Tibial artery (tissue), 4 donors: ENCODE measurements around the gene EMC8.

Experiments used
- DNase-seq, 2 donors: peaks; one replicate each; pipeline ENCODE4 v3.0.0-alpha.2; 2019
- H3K27ac ChIP-seq, 2 donors: fragments of 200-600 bp; sonication (generic) in 1 of 2; 1 replicate in 1 of 2; 2 replicates in 1 of 2; pipeline ENCODE4 v1.5.1; 2018 to 2019; ENCODE audit warnings: mild to moderate bottlenecking in 1 of 2
- H3K27me3 ChIP-seq, 2 donors: fragments of 200-600 bp; sonication (generic) in 1 of 2; one replicate each; pipeline versions ENCODE4 v1.5.1 to v1.6.0; 2016 to 2019
- H3K36me3 ChIP-seq, 3 donors: fragments of 200-600 bp; sonication (generic) in 2 of 3; one replicate each; pipeline ENCODE4 v1.5.1; 2016 to 2019; ENCODE audit warnings: mild to moderate bottlenecking in 2 of 3
- H3K4me1 ChIP-seq, 4 donors: fragments of 200-600 bp; sonication (generic) in 2 of 4; 1 replicate in 3 of 4; 2 replicates in 1 of 4; pipeline ENCODE4 v1.5.1; 2016 to 2019
- H3K4me3 ChIP-seq, 2 donors: fragments of 200-600 bp; sonication (generic) in 1 of 2; 1 replicate in 1 of 2; 2 replicates in 1 of 2; pipeline ENCODE4 v1.5.1; 2018 to 2019; ENCODE audit warnings: mild to moderate bottlenecking in 2 of 2
- H3K9me3 ChIP-seq, 3 donors: fragments of 200-600 bp; sonication (generic) in 1 of 3; one replicate each; pipeline ENCODE4 v1.5.1; 2016 to 2019
- intact Hi-C: fragments of 100-400 bp; cut with DNase I; formaldehyde crosslinking; loops from one replicate; pipeline ENCODE4 v1.15.0; 2023; ENCODE audit warnings: low total_unique reads
- TF ChIP-seq, protein P1 (sequence below), 2 experiments: fragments of 200-600 bp in 1 of 2; fragments of 450-650 bp in 1 of 2; IDR thresholded peaks; one replicate each; pipeline ENCODE4 v1.5.1; 2017 to 2019; ENCODE audit warnings: antibody characterized with exemption in 2 of 2, mild to moderate bottlenecking in 1 of 2, moderate library complexity in 1 of 2

Gene EMC8

DNA sequence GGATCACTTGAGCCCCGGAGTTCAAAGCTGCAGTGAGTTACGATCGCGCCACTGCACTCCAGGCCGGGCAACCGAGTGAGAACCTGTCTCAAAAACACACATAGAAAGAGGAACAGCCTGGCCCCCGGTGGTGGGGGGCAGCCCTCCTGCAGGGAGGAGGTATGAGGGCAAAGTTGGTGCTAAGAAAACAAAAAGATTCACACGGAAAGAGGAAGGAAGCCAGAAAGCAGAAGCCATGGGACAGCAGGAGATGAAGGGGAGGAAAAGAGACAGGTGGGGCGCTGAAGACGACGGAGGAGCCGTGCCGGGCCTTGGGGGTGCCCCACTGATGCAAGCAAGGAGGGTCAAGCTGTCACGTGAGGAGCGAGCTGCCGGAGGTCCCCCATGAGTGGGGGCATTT, 40.2 kb downstream of the EMC8 start:
- Histone ChIP-seq H3K27ac (no peak overlapping the region), H3K36me3 (no peaks in the 10 kb centered on the region), H3K27me3 (peaks cover 0 to 40% of the 10 kb centered on the region in 2 donors), H3K4me3 (no peak overlapping the region), H3K4me1 (no peaks in the 10 kb centered on the region), H3K9me3 (no peaks in the 10 kb centered on the region)
- TF ChIP-seq, protein P1, sequence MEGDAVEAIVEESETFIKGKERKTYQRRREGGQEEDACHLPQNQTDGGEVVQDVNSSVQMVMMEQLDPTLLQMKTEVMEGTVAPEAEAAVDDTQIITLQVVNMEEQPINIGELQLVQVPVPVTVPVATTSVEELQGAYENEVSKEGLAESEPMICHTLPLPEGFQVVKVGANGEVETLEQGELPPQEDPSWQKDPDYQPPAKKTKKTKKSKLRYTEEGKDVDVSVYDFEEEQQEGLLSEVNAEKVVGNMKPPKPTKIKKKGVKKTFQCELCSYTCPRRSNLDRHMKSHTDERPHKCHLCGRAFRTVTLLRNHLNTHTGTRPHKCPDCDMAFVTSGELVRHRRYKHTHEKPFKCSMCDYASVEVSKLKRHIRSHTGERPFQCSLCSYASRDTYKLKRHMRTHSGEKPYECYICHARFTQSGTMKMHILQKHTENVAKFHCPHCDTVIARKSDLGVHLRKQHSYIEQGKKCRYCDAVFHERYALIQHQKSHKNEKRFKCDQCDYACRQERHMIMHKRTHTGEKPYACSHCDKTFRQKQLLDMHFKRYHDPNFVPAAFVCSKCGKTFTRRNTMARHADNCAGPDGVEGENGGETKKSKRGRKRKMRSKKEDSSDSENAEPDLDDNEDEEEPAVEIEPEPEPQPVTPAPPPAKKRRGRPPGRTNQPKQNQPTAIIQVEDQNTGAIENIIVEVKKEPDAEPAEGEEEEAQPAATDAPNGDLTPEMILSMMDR (IDR thresholded peaks at IDR 0.05): no peak
- intact Hi-C loops: no loop called here
- no peak for DNase-seq

DNA sequence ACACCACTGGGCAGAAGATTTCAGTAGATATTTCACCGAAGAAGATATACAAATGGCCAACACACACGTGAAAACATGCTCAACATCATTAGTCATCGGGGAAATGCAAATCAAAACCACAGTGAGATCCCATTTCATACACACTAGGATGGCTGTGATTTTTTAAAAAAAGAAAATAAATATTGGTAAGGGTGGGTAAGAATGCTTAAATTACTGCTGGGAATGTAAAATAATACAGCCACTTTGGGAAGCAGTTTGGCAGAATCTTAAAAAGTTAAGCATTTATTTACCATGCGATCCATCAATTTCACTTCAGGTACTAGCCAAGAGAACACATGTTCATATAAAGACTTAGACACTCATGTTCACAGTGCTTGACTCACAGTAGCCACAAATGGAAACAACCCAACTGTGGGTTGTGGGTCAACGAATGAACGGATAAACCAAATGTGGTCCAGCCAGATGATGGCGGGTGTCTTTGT, 42.0 kb downstream of the EMC8 start:
- TF ChIP-seq, protein P1 (IDR thresholded peaks at IDR 0.05): no peak
- no peaks in the 10 kb centered on the region for H3K36me3 ChIP-seq
- H3K27me3 ChIP-seq: peaks cover 0 to 48% of the 10 kb centered on the region in 2 donors
- H3K27ac ChIP-seq: no peak overlapping the region
- H3K9me3 ChIP-seq: no peaks in the 10 kb centered on the region
- DNase-seq: no peak
- intact Hi-C loops: no loop called here
- peaks cover 0 to 4% (median 0%) of the 10 kb centered on the region in 4 donors for H3K4me1 ChIP-seq
- H3K4me3 ChIP-seq: no peak overlapping the region

DNA sequence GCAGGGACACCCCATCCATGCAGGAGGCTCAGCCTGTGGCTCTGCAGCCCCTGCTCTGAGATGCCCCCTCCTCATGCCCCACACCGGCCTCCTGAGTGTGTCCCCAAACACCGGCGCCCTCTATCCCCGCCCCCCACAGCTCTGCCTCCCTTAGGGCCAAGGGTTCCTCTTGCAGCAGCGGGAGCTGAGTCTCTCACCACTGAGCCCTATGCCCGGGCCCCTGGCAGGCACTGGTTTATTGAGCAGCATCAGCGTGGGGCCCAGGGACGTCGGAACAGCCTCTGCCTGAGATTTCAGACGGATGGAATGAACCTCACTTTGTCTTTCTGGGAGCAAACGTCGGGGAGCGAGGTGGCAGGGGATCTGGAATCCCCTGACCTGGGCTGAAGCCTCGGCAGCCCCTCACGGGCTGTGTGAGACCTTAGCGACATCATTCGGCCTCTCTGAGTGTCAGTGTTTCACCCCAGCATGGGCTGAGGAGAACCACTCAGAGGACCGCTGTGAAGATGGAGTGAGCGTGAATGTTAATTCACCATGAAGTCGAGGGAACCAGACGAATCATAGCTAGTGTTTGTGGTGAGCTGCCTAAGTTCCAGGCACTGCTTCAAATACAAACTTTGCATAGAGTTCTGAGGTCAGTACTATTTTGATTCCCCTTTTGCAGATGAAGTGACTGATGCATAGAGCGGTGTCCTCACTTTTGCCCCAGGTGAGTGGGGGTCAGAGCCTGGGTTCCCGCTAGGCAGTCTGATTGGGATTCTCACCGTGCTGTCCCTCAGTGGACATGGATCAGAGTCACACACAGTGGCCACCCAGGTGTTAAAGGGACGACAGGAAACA, 43.2 kb downstream of the EMC8 start:
- intact Hi-C loops: no loop called here
- TF ChIP-seq, protein P1 (IDR thresholded peaks at IDR 0.05): no peak
- Histone ChIP-seq H3K9me3 (no peaks in the 10 kb centered on the region), H3K4me3 (no peak overlapping the region), H3K27me3 (peaks cover 0 to 56% of the 10 kb centered on the region in 2 donors), H3K36me3 (no peaks in the 10 kb centered on the region), H3K4me1 (peaks cover 0 to 15% (median 4%) of the 10 kb centered on the region in 4 donors), H3K27ac (no peak overlapping the region)
- DNase-seq: no peak

DNA sequence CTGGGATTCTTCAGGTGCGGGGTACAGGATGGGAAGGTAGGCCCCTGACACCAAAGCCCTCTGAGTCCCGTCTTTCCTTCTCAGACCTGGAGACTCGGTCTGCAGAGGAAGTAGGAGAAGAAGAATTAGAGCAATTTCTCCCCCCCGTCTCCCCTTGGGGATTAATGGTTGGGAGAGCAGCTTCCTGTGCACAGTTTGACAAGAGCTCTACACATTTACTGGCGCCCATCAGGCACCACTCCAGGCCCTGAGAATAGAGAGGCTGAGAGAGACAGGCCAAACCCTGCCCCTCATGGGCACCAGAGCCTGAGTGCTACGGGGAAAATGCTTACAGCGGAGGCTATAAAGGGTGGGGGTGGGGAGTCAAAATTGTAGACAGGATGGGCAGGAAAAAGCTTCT, 44.9 kb downstream of the EMC8 start:
- Histone ChIP-seq H3K27me3 (peaks cover 0 to 62% of the 10 kb centered on the region in 2 donors), H3K27ac (no peak overlapping the region), H3K9me3 (no peaks in the 10 kb centered on the region), H3K4me1 (peaks cover 0 to 29% (median 18%) of the 10 kb centered on the region in 4 donors), H3K4me3 (no peak overlapping the region), H3K36me3 (no peaks in the 10 kb centered on the region)
- intact Hi-C loops: no loop called here
- DNase-seq: no peak
- TF ChIP-seq, protein P1 (IDR thresholded peaks at IDR 0.05): no peak

DNA sequence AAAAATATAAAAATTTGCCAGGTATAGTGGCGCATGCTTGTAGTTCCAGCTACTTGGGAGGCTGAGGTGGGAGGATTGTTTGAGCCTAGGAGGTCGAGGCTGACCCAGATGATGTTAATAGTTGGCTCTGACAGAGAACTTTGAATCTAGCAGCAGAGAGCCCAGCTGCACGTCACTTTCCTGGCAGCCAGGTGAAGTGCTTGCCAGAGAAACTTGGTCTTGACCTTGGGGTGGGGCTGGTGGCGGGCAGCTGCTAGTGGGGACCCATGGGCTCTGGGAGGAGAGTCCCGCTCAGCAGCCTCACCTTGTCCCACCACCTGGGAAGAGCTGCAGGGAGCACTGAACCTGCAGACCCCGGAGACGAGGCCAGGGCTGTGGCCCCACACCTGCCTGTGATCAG, 45.4 kb downstream of the EMC8 start:
- H3K4me3 ChIP-seq: no peak overlapping the region
- peaks cover 0 to 62% of the 10 kb centered on the region in 2 donors for H3K27me3 ChIP-seq
- no peak overlapping the region for H3K27ac ChIP-seq
- H3K9me3 ChIP-seq: no peaks in the 10 kb centered on the region
- peaks cover 0 to 29% (median 18%) of the 10 kb centered on the region in 4 donors for H3K4me1 ChIP-seq
- no peaks in the 10 kb centered on the region for H3K36me3 ChIP-seq
- TF ChIP-seq, protein P1 (IDR thresholded peaks at IDR 0.05): no peak
- intact Hi-C loops: no loop called here
- DNase-seq: no peak
